ENCODE data around the gene PTPRT. TPM values are rescaled to one million over a fixed set of nuclear protein-coding genes. Genes with fewer than 3 reads are reported as not detected.

Gene PTPRT
- total and polyA plus RNA-seq, 2 experiments from 2014 or later, result not detected

DNA sequence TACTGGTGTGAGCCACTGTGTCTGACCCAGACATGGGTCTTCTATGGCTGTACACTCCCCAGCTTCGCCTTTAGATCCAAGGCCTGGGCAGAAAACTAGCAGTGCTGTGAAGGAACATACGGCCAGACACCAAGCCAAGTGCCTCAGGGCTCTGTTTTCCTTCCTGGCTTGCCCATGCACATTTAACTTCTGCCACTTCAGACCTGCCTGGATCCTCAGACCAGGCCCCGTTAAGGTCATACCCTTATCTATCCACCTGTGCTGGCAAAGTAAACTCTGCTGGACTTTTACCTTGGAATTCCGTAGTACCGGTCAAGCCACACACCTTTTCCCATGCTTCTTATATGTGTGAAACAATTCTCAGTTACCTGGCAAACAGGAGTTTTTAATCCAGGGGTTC, 644.8 kb downstream of the PTPRT start (continued):
- TF ChIP-seq, protein P1, sequence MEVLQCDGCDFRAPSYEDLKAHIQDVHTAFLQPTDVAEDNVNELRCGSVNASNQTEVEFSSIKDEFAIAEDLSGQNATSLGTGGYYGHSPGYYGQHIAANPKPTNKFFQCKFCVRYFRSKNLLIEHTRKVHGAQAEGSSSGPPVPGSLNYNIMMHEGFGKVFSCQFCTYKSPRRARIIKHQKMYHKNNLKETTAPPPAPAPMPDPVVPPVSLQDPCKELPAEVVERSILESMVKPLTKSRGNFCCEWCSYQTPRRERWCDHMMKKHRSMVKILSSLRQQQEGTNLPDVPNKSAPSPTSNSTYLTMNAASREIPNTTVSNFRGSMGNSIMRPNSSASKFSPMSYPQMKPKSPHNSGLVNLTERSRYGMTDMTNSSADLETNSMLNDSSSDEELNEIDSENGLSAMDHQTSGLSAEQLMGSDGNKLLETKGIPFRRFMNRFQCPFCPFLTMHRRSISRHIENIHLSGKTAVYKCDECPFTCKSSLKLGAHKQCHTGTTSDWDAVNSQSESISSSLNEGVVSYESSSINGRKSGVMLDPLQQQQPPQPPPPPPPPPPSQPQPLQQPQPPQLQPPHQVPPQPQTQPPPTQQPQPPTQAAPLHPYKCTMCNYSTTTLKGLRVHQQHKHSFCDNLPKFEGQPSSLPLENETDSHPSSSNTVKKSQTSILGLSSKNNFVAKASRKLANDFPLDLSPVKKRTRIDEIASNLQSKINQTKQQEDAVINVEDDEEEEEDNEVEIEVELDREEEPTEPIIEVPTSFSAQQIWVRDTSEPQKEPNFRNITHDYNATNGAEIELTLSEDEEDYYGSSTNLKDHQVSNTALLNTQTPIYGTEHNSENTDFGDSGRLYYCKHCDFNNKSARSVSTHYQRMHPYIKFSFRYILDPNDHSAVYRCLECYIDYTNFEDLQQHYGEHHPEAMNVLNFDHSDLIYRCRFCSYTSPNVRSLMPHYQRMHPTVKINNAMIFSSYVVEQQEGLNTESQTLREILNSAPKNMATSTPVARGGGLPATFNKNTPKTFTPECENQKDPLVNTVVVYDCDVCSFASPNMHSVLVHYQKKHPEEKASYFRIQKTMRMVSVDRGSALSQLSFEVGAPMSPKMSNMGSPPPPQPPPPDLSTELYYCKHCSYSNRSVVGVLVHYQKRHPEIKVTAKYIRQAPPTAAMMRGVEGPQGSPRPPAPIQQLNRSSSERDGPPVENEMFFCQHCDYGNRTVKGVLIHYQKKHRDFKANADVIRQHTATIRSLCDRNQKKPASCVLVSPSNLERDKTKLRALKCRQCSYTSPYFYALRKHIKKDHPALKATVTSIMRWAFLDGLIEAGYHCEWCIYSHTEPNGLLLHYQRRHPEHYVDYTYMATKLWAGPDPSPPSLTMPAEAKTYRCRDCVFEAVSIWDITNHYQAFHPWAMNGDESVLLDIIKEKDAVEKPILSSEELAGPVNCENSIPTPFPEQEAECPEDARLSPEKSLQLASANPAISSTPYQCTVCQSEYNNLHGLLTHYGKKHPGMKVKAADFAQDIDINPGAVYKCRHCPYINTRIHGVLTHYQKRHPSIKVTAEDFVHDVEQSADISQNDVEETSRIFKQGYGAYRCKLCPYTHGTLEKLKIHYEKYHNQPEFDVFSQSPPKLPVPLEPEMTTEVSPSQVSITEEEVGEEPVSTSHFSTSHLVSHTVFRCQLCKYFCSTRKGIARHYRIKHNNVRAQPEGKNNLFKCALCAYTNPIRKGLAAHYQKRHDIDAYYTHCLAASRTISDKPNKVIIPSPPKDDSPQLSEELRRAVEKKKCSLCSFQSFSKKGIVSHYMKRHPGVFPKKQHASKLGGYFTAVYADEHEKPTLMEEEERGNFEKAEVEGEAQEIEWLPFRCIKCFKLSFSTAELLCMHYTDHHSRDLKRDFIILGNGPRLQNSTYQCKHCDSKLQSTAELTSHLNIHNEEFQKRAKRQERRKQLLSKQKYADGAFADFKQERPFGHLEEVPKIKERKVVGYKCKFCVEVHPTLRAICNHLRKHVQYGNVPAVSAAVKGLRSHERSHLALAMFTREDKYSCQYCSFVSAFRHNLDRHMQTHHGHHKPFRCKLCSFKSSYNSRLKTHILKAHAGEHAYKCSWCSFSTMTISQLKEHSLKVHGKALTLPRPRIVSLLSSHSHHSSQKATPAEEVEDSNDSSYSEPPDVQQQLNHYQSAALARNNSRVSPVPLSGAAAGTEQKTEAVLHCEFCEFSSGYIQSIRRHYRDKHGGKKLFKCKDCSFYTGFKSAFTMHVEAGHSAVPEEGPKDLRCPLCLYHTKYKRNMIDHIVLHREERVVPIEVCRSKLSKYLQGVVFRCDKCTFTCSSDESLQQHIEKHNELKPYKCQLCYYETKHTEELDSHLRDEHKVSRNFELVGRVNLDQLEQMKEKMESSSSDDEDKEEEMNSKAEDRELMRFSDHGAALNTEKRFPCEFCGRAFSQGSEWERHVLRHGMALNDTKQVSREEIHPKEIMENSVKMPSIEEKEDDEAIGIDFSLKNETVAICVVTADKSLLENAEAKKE (CRISPR knock-in tag; IDR thresholded peaks at IDR 0.05), result no peak
- TF ChIP-seq NANOG (IDR thresholded peaks at IDR 0.05; ENCODE audit: borderline replicate concordance), result no peak
- no peak for TF ChIP-seq ZNF331 (CRISPR knock-in tag; IDR thresholded peaks at IDR 0.05; ENCODE audit: low read depth)
- no peak for TF ChIP-seq EZH2phosphoT487 (IDR thresholded peaks at IDR 0.05; ENCODE audit: unreplicated experiment)
- TF ChIP-seq EZH2 (IDR thresholded peaks at IDR 0.05; ENCODE audit: low read depth, unreplicated experiment), result no peak

DNA sequence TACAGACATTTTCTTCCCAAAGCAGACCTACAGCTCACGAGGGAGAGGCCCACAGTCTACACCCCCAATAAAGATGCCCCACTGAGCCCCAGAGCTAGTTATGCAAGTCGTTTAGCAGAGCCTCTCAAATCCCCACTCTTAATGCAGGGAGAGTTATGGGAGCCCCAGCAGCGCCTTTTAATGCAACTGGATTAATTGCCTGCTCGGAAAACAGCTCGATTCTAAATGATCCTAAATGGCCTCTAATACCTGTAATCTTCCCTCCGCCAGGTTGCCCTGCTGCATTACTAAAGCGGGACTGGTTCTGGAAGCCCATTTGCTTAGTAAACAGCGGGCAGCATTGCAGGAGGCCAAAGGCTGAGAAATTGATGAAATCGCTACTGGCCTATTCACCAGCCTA, 656.9 kb downstream of the PTPRT start:
- no peak overlapping the region for H2AFZ ChIP-seq
- H3K4me3 ChIP-seq, result no peak overlapping the region
- no peak overlapping the region for H3K4me3 Mint-ChIP-seq
- no peaks in the 10 kb centered on the region for H3F3A ChIP-seq (replicated peaks; ENCODE audit: low read depth)
- H3K9me2 ChIP-seq (ENCODE audit: insufficient read depth), result no peaks in the 10 kb centered on the region
- no peaks in the 10 kb centered on the region for H3K4me1 Mint-ChIP-seq
- H3K36me3 Mint-ChIP-seq (ENCODE audit: low read depth), result peaks cover 19% of the 10 kb centered on the region; the same call in 2 of the 3 replicates
- no peak overlapping the region for H3K27ac ChIP-seq (ENCODE audit: low read depth)
- ATAC-seq, result no peak
- H3K4me1 ChIP-seq (ENCODE audit: insufficient read depth), result no peaks in the 10 kb centered on the region
- H3K4me2 ChIP-seq, result no peak overlapping the region
- H3K79me2 ChIP-seq (replicated peaks; ENCODE audit: insufficient read depth), result no peaks in the 10 kb centered on the region
- peaks cover 10% of the 10 kb centered on the region for H3K36me3 ChIP-seq (ENCODE audit: insufficient read depth)
- no peaks in the 10 kb centered on the region for H3K27me3 ChIP-seq (ENCODE audit: insufficient read depth)
- H3K27ac Mint-ChIP-seq, result no peak overlapping the region
- no peak for DNase-seq (ENCODE audit: low spot score)
- TF ChIP-seq EZH2 (IDR thresholded peaks at IDR 0.05; ENCODE audit: low read depth, unreplicated experiment), result no peak
- no peaks in the 10 kb centered on the region for H3K27me3 Mint-ChIP-seq (ENCODE audit: insufficient read depth, low read depth, poor library complexity)
- peaks cover 97% of the 10 kb centered on the region for H3K9me3 Mint-ChIP-seq
- no peaks in the 10 kb centered on the region for H4K20me1 ChIP-seq (replicated peaks; ENCODE audit: insufficient read depth)
